Measurements from ENCODE around the gene LGR4.

The LGR4 gene

GRCh38 chr11:27429761-27430393 lies 42.7 kb downstream of the LGR4 start:
- no peak for DNase-seq (ENCODE audit: low read depth in 2 of 2)

GRCh38 chr11:27427183-27427980 lies 45.2 kb downstream of the LGR4 start:
- no peak for DNase-seq (ENCODE audit: low read depth in 2 of 2)

GRCh38 chr11:27425814-27426213 lies 46.8 kb downstream of the LGR4 start:
- no peak for DNase-seq (ENCODE audit: low read depth in 2 of 2)

DNA sequence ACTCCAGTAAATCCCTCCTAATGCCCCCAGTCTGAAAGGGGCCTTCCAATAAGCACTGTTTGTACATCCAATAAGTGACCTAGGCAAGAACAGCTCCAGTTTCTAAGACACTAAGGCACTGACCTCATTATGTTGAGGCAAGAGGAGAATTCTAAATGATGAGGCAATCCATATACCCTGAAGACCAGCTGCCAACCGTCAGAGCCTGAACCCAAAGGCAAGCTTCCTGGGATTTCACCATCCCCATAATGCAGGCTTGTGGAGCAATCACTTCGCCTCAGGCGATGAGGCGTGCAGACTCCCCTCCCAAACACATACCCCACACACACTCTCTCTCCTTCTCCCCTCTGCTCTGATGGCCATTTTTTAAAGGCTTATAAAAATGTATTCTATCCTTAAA lies 49.5 kb downstream of the LGR4 start:
- DNase-seq (ENCODE audit: low read depth in 2 of 2): no peak

- DNase-seq (ENCODE audit: low read depth in 2 of 2): no peak
These were observed 50.6 kb downstream of the LGR4 start for GRCh38 chr11:27421819-27422494.

- no peak for DNase-seq (ENCODE audit: low read depth in 2 of 2)
These were observed 51.6 kb downstream of the LGR4 start for GRCh38 chr11:27420722-27421572.

DNA sequence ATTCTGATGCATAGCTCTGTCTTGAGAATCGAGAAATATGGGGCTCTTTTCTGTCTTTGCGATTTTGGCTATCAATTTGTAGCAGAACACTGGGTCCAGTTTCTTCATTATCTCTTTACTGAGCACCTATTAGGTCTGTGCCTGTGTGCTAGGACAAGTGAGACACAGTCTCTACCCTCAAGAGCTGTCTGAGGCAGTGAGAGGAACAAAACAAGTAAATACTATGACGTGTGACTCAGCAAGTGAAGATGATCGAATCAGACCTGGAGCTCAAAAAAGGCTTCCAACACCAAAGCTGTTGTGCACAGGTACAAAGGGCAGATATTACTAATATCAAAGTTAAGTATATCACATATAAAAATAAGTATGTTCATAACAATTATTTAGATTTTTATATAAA lies 52.4 kb downstream of the LGR4 start:
- no peak for DNase-seq (ENCODE audit: low read depth in 2 of 2)

DNA sequence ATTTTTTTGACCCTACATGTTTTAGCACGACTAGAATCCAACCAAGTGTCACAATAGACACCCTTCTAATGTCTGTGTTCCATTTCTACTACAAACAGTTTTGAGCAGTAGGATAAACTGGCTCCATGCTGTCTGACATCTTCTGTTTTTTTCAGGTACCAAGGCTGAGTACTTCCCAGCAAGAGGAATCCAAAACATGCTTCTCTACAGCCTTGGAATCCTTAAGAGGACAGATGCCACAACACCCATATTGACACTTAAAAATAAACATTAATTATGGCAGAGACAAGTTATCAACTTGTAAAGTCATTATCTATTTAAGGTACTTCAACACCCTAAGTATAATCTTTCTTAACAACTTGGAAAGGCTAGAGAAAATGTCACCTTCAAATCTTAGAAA lies 54.2 kb downstream of the LGR4 start:
- DNase-seq (ENCODE audit: low read depth in 2 of 2): no peak

DNA sequence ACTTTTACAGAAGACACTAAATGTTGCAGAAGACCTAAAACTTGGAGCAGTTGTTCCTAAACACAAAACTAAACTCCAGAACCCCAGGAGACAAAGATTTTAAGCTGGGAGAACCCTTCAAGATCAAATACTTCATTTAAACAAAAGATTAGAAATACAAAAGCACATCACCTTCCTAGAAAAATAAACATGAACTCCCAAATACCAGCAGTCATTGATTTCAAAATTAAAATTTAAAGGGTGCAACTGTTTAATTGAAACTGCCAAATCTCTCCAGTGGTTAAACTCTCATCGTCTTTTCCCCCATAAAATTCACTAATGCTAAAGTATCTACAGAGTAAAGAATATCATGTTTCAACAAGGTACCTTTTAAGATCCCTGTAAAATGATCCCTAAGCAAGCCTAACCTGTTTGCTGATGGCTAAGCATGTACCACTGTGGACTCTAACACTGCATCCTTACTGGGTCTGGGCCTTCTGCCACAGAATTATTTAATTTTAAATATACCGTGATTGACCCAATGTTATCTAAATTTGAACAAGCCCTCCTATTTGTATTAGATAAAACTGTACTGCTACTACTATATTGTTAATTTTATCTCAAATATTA lies 55.9 kb downstream of the LGR4 start:
- DNase-seq (ENCODE audit: low read depth in 2 of 2): no peak

DNA sequence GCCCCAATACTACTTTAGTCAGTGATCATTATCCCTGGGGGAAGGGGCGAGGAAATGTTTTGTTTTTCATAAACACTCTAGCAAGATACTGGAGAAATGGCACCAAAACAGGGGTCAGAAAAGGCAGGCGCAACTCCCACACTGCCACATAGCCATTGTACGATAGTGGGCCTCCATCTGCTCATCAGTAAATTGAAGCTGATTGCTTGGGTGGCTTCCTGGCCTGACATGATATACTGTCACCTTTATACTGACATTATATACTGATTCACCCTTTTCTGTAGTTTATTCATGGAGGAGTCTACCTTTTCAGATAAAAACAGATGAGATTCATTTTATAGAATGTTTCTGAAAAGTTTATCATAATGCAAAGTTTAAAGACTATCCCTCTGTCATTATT lies 57.9 kb downstream of the LGR4 start:
- no peak for DNase-seq (ENCODE audit: low read depth in 2 of 2)

- DNase-seq (ENCODE audit: low read depth in 2 of 2): no peak
These were observed 59.4 kb downstream of the LGR4 start for GRCh38 chr11:27413218-27413617.

GRCh38 chr11:27412192-27412691 lies 60.3 kb downstream of the LGR4 start:
- no peak for DNase-seq (ENCODE audit: low read depth in 2 of 2)

- DNase-seq (ENCODE audit: low read depth in 2 of 2): no peak
These were observed 61.3 kb downstream of the LGR4 start for GRCh38 chr11:27411328-27411727.

DNA sequence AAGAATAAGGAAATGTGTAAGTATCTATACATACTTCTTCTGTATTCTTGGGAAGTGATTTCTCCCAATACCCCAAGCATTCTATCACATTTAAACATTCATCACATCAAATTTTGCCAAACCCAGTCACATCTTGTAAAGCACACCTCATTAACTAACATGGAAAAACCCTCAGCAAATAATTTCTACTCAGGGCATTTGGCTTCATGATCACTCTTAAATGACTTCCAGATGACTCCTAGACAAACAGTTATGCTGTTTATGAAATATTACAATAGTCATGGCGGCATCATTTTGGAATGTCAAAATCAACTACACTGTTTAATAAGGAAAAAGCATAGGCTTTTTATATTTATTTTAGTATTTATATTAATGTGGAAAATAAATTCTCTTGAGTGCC lies 62.3 kb downstream of the LGR4 start:
- no peak for DNase-seq (ENCODE audit: low read depth in 2 of 2)

- no peak for DNase-seq (ENCODE audit: low read depth in 2 of 2)
These were observed 62.8 kb downstream of the LGR4 start for GRCh38 chr11:27409742-27410141.

GRCh38 chr11:27409049-27409448 lies 63.5 kb downstream of the LGR4 start:
- no peak for DNase-seq (ENCODE audit: low read depth in 2 of 2)

DNA sequence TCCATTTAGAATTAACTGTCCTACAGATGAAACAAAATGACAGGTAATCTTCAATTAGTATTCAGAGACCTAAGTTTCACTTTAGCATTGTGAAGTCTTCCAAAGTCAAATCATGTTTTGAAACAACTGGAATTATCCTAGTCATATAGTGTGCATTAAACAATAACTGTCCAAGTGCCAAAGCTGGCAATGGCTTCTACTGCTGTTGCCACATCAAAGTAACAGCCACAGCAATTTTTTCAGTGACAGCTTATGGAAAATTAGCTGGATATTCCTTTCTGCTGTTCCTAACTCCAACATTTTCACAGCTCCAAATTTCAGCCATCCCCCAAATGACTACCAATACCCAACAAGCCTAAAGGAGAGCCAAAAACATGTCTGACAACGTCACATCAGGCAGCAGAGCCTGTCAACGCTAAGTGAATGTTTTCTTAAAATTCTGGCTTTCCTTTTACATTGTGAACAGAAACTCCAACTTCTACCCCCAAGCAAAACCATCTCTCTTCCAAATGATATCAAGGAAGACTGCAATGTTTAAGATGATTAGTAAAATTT lies 64.3 kb downstream of the LGR4 start:
- DNase-seq (ENCODE audit: low read depth in 2 of 2): no peak

- no peak for DNase-seq (ENCODE audit: low read depth in 2 of 2)
These were observed 65.9 kb downstream of the LGR4 start for GRCh38 chr11:27406498-27407354.

DNA sequence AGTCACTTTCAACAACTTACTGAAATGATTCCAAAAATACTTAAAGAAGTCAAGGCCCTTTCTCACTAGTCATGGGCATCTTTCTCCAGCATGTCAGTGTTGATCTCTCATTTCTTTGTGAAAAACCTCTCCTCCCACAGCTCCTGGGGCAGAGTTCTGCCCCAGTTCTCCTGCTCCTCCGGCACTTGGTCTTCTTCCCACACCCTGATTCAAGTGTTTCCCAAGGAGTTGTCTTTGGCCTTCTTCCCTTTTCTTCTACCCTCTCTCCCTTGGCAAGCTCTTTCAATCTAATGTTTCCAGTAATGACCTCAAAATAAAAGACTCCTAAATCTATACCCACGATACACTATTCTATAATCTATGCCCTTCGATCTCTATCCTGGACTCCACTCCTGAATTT lies 67.5 kb downstream of the LGR4 start:
- no peak for DNase-seq (ENCODE audit: low read depth in 2 of 2)

GRCh38 chr11:27404427-27404826 lies 68.2 kb downstream of the LGR4 start:
- no peak for DNase-seq (ENCODE audit: low read depth in 2 of 2)

Measured in stimulated activated CD4-positive, alpha-beta T cell treated with anti-CD3 and anti-CD28 coated beads, Interleukin-12 subunit alpha, Interleukin-12 subunit beta, amount 100 ng/mL, for 24 hours (primary cell).